DND-41 (cell line): ENCODE measurements around the gene AGPAT3.
A peak's percentile ranks its signal among the peaks of the same experiment; 100 is the strongest.

Source experiments
- ATAC-seq: fragments of 200-7000 bp; cut with Tn5 transposase; 3 replicates; pipeline ENCODE4 v1.9.1; 2021; ENCODE audit warnings: low read depth; ENCODE audit not compliant: insufficient read depth
- DNase-seq: peaks from one replicate; pipeline ENCODE4 v3.0.0-alpha.2; 2020
- H2AFZ ChIP-seq: 2 replicates; pipeline ENCODE4 v1.6.0; 2012; ENCODE audit warnings: low read depth, low read length
- H3K27ac ChIP-seq: 2 replicates; pipeline ENCODE4 v1.5.1; 2012; ENCODE audit warnings: low read length, inconsistent platforms
- H3K27me3 ChIP-seq: fragments of 200-600 bp; sonication (generic); 2 replicates; pipeline ENCODE4 v1.6.0; 2012; ENCODE audit warnings: low read length, mild to moderate bottlenecking, inconsistent platforms; ENCODE audit not compliant: insufficient read depth, poor library complexity
- H3K36me3 ChIP-seq: 2 replicates; pipeline ENCODE4 v1.5.1; 2012; ENCODE audit warnings: low read length, inconsistent platforms; ENCODE audit not compliant: insufficient read depth
- H3K4me1 ChIP-seq: 2 replicates; pipeline ENCODE4 v1.5.1; 2012; ENCODE audit warnings: mild to moderate bottlenecking, low read length; ENCODE audit not compliant: insufficient read depth
- H3K4me2 ChIP-seq: 2 replicates; pipeline ENCODE4 v1.6.0; 2012; ENCODE audit warnings: mild to moderate bottlenecking, moderate library complexity, low read length, inconsistent platforms; ENCODE audit not compliant: insufficient read depth
- H3K4me3 ChIP-seq, 2 experiments: fragments of 200-600 bp in 1 of 2; shearing (Covaris generic) in 1 of 2; 2 replicates each; pipeline ENCODE4 v1.5.1; 2012 to 2016; ENCODE audit warnings: inconsistent platforms in 2 of 2, low read length in 2 of 2, mild to moderate bottlenecking in 2 of 2, low read depth in 1 of 2, moderate library complexity in 1 of 2
- H3K79me2 ChIP-seq: 2 replicates; pipeline ENCODE4 v1.6.0; 2012; ENCODE audit warnings: low read length, inconsistent platforms; ENCODE audit not compliant: insufficient read depth
- H3K9ac ChIP-seq: 2 replicates; pipeline ENCODE4 v1.6.0; 2012; ENCODE audit warnings: low read depth, mild to moderate bottlenecking, inconsistent platforms, low read length, moderate library complexity
- H3K9me3 ChIP-seq: 2 replicates; pipeline ENCODE4 v1.5.1; 2012; ENCODE audit warnings: low read length, moderate library complexity, mild to moderate bottlenecking, inconsistent platforms; ENCODE audit not compliant: insufficient read depth, severe bottlenecking
- H4K20me1 ChIP-seq: 2 replicates; pipeline ENCODE4 v1.6.0; 2012; ENCODE audit warnings: low read length; ENCODE audit not compliant: insufficient read depth
- CTCF ChIP-seq: IDR thresholded peaks from 2 replicates; pipeline ENCODE4 v1.5.1; 2012; ENCODE audit warnings: borderline replicate concordance, low read length, moderate library complexity, mild to moderate bottlenecking; ENCODE audit not compliant: poor library complexity, severe bottlenecking; ENCODE audit errors: extremely low read depth
- EZH2 ChIP-seq: IDR thresholded peaks from 3 replicates; pipeline ENCODE4 v1.6.1; 2012; ENCODE audit warnings: borderline replicate concordance, low read depth, mild to moderate bottlenecking, moderate library complexity, low read length, inconsistent platforms; ENCODE audit not compliant: severe bottlenecking

The AGPAT3 gene

GRCh38 chr21:44019568-44019958 lies 154.5 kb downstream of the AGPAT3 start:
- H4K20me1 ChIP-seq, result peaks cover 74% of the 10 kb centered on the region
- peaks cover 49% of the 10 kb centered on the region for H3K4me1 ChIP-seq
- DNase-seq (no peak), ATAC-seq (no peak)
- no peaks in the 10 kb centered on the region for H3K36me3 ChIP-seq
- H3K27ac ChIP-seq, result 0 out of 2 replicates have a peak overlapping the region, but pooled peaks have one; percentile 5
- no peaks in the 10 kb centered on the region for H3K9me3 ChIP-seq
- H3K79me2 ChIP-seq, result peaks cover 97% of the 10 kb centered on the region
- H3K9ac ChIP-seq, result no peak overlapping the region
- TF ChIP-seq CTCF (no peak), EZH2 (no peak)
- H3K27me3 ChIP-seq, result no peaks in the 10 kb centered on the region
- H2AFZ ChIP-seq, result no peak overlapping the region
- no peak overlapping the region for H3K4me2 ChIP-seq
- no peak overlapping the region for H3K4me3 ChIP-seq

- Histone ChIP-seq H3K4me3 (no peak overlapping the region), H3K9me3 (no peaks in the 10 kb centered on the region), H3K27me3 (no peaks in the 10 kb centered on the region), H3K4me2 (no peak overlapping the region), H3K79me2 (peaks cover 97% of the 10 kb centered on the region), H3K27ac (no peak overlapping the region), H2AFZ (no peak overlapping the region), H3K36me3 (no peaks in the 10 kb centered on the region), H3K9ac (no peak overlapping the region), H3K4me1 (peaks cover 42% of the 10 kb centered on the region), H4K20me1 (peaks cover 80% of the 10 kb centered on the region)
- no peak for DNase-seq
- TF ChIP-seq CTCF (no peak), EZH2 (no peak)
- no peak for ATAC-seq
Observed at GRCh38 chr21:44020551-44020950, 155.5 kb downstream of the AGPAT3 start.

DNA sequence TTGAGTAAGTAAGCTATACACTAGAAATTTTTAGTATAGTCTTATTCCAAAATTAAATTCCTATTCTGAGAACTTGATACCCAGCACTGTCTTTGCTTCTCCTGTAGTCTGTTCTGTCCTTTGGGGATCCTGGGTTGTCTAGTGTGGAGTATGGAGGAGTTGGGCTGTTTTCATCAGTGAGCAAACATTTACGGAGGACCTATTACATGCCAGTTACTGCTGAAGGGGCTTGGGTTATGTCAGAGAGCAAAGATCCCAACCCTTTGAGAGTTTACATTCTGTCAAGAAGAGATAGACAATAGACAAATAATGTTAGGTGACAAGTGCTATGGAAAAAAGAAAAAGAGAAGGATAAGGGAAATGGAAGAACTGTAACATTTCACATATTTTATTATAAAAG lies 156.0 kb downstream of the AGPAT3 start:
- H3K79me2 ChIP-seq, result peaks cover 97% of the 10 kb centered on the region
- no peak for ATAC-seq
- no peak overlapping the region for H3K27ac ChIP-seq

More for the DNA sequence above, 156.0 kb downstream of the AGPAT3 start:
- H3K4me2 ChIP-seq, result no peak overlapping the region
- no peaks in the 10 kb centered on the region for H3K36me3 ChIP-seq
- no peak overlapping the region for H3K9ac ChIP-seq
- DNase-seq, result no peak
- no peak overlapping the region for H2AFZ ChIP-seq
- TF ChIP-seq EZH2, result no peak
- TF ChIP-seq CTCF, result no peak
- H4K20me1 ChIP-seq, result peaks cover 82% of the 10 kb centered on the region
- H3K9me3 ChIP-seq, result no peaks in the 10 kb centered on the region
- peaks cover 37% of the 10 kb centered on the region for H3K4me1 ChIP-seq
- no peaks in the 10 kb centered on the region for H3K27me3 ChIP-seq
- H3K4me3 ChIP-seq, result no peak overlapping the region
